Calu3 (cell line): ENCODE data around the gene KRTAP5-3. TPM values are rescaled to one million over a fixed set of nuclear protein-coding genes. Genes with fewer than 3 reads are reported as not detected.

Experiments
- BruUV-seq: library from RNA; stranded (reverse); fragments of 400-500 nt; replicated peaks from 2 replicates; lab custom pipeline; 2021; lab: Mats Ljungman, UMichigan
- CTCF ChIA-PET: fragments of 300-600 bp; sonication (Branson Sonifier 250); formaldehyde crosslinking; loops from one replicate; lab custom pipeline; 2022; ENCODE audit warnings: antibody characterized with exemption; lab: Charles Lee
- DNase-seq: peaks from one replicate; pipeline ENCODE4 v3.0.0; 2022
- H3K27ac Mint-ChIP-seq: one replicate; pipeline ENCODE4 v1.8.0; 2022; ENCODE audit warnings: mixed read lengths; ENCODE audit not compliant: unreplicated experiment
- H3K27me3 Mint-ChIP-seq: one replicate; pipeline ENCODE4 v1.8.0; 2022; ENCODE audit warnings: mixed read lengths; ENCODE audit not compliant: unreplicated experiment
- H3K36me3 Mint-ChIP-seq: one replicate; pipeline ENCODE4 v1.8.0; 2022; ENCODE audit warnings: mild to moderate bottlenecking, moderate library complexity, mixed read lengths; ENCODE audit not compliant: insufficient read depth, unreplicated experiment
- H3K4me1 Mint-ChIP-seq: one replicate; pipeline ENCODE4 v1.8.0; 2022; ENCODE audit warnings: mild to moderate bottlenecking, low read depth, mixed read lengths; ENCODE audit not compliant: unreplicated experiment
- H3K4me3 Mint-ChIP-seq: one replicate; pipeline ENCODE4 v1.8.0; 2022; ENCODE audit warnings: mild to moderate bottlenecking, low read depth, moderate library complexity, mixed read lengths; ENCODE audit not compliant: unreplicated experiment
- H3K9me3 Mint-ChIP-seq: one replicate; pipeline ENCODE4 v1.8.0; 2022; ENCODE audit warnings: low read depth, mixed read lengths; ENCODE audit not compliant: unreplicated experiment
- CTCF ChIP-seq: fragments of 200-600 bp; IDR thresholded peaks from one replicate; pipeline ENCODE4 v1.8.0; 2022; ENCODE audit warnings: antibody characterized with exemption; ENCODE audit not compliant: unreplicated experiment
- intact Hi-C: fragments of 100-400 bp; cut with micrococcal nuclease; formaldehyde crosslinking; loops from one replicate; pipeline ENCODE4 v1.10.0; 2022; ENCODE audit not compliant: unreplicated experiment
- total RNA-seq: library from RNA; stranded (reverse); gene quantifications from 2 replicates; pipeline ENCODE4 v1.2.3, GENCODE V29; 2022

The KRTAP5-3 gene
- total RNA-seq, 1 experiment from 2014 or later, result not detected

- Mint-ChIP-seq H3K4me3 (no peak overlapping the region), H3K27ac (no peak overlapping the region), H3K36me3 (no peaks in the 10 kb centered on the region), H3K4me1 (no peaks in the 10 kb centered on the region), H3K9me3 (no peaks in the 10 kb centered on the region), H3K27me3 (peaks cover 75% of the 10 kb centered on the region)
- intact Hi-C loops, result loop anchor here (5.0 kb wide), 1 partner anchor 500 kb away; no protein-coding TSS in a partner anchor
- no TSS peak for BruUV-seq
- no peak for TF ChIP-seq CTCF
- no peak for DNase-seq
- CTCF ChIA-PET, result interaction anchor here (0.7 to 3.1 kb wide), 20 partner anchors 24 to 522 kb away, joined by 3 to 54 read pairs (median 4); partner anchors contain the start of gene TNNT3
Observed at GRCh38 chr11:1652442-1652770, 44.1 kb upstream of the KRTAP5-3 start.

- DNase-seq, result no peak
- Mint-ChIP-seq H3K4me1 (no peaks in the 10 kb centered on the region), H3K9me3 (no peaks in the 10 kb centered on the region), H3K27ac (no peak overlapping the region), H3K27me3 (peaks cover 75% of the 10 kb centered on the region), H3K36me3 (no peaks in the 10 kb centered on the region), H3K4me3 (no peak overlapping the region)
- intact Hi-C loops, result loop anchor here (5.0 kb wide), 1 partner anchor 500 kb away; no protein-coding TSS in a partner anchor
- CTCF ChIA-PET, result interaction anchor here (0.7 to 3.1 kb wide), 17 partner anchors 30 to 522 kb away, joined by 3 to 54 read pairs (median 4); partner anchors contain the start of gene TNNT3
- no TSS peak for BruUV-seq
- no peak for TF ChIP-seq CTCF
Observed at GRCh38 chr11:1652026-1652425, 43.8 kb upstream of the KRTAP5-3 start.

- no peaks in the 10 kb centered on the region for H3K4me1 Mint-ChIP-seq
- no peak overlapping the region for H3K4me3 Mint-ChIP-seq
- BruUV-seq, result no TSS peak
- no peak for TF ChIP-seq CTCF
- no peaks in the 10 kb centered on the region for H3K36me3 Mint-ChIP-seq
- peaks cover 74% of the 10 kb centered on the region for H3K27me3 Mint-ChIP-seq
- no peak for DNase-seq
- intact Hi-C loops, result loop anchor here (5.0 kb wide), 1 partner anchor 501 kb away; no protein-coding TSS in a partner anchor
- no peaks in the 10 kb centered on the region for H3K9me3 Mint-ChIP-seq
- no peak overlapping the region for H3K27ac Mint-ChIP-seq
- CTCF ChIA-PET, result interaction anchor here (3.1 kb wide), 1 partner anchor 350 kb away, joined by 28 read pairs; no protein-coding TSS in a partner anchor
Observed at GRCh38 chr11:1651411-1651980, 43.2 kb upstream of the KRTAP5-3 start.

- peaks cover 73% of the 10 kb centered on the region for H3K27me3 Mint-ChIP-seq
- H3K4me3 Mint-ChIP-seq, result no peak overlapping the region
- CTCF ChIA-PET, result no interaction called here
- no TSS peak for BruUV-seq
- no peaks in the 10 kb centered on the region for H3K9me3 Mint-ChIP-seq
- intact Hi-C loops, result loop anchor here (5.0 kb wide), 1 partner anchor 501 kb away; no protein-coding TSS in a partner anchor
- no peaks in the 10 kb centered on the region for H3K36me3 Mint-ChIP-seq
- no peaks in the 10 kb centered on the region for H3K4me1 Mint-ChIP-seq
- TF ChIP-seq CTCF, result no peak
- DNase-seq, result no peak
- no peak overlapping the region for H3K27ac Mint-ChIP-seq
Observed at GRCh38 chr11:1650918-1651262, 42.6 kb upstream of the KRTAP5-3 start.
